CD4-positive, alpha-beta T cell treated with Interferon alpha-2 for 1 hour (primary cell): ENCODE data around the gene STIM2.
"Not testable (repeated sequence)": the region's sequence is repeated elsewhere in the genome, so short reads cannot be mapped to it uniquely, and the experiment has no call there.

ENCODE experiments used
- DNase-seq, 2 donors: peaks; one replicate each; pipeline ENCODE4 v3.0.0-alpha.2; 2020 to 2022

Gene STIM2

GRCh38 chr4:27005905-27006590 lies 145.4 kb downstream of the STIM2 start:
- DNase-seq, result no peak

DNA sequence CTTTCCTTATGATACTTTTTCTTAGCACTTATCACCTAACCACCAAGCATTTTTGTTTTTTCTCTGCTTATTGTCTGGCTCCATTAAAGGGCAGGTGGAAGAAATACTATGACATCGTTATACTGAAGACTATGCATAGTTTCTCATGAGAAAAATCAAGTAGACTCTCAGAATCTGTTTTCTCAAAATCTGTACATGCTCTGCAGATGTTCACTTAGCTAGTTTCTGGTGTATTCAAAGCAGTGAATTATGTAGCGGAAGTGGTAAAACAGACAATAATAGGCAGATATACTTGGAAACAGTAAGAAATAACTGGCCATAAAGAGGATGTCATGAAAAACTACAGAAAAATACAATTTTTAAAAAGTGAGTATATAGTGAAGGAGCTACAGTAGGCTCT lies 146.0 kb downstream of the STIM2 start:
- DNase-seq, result no peak

DNA sequence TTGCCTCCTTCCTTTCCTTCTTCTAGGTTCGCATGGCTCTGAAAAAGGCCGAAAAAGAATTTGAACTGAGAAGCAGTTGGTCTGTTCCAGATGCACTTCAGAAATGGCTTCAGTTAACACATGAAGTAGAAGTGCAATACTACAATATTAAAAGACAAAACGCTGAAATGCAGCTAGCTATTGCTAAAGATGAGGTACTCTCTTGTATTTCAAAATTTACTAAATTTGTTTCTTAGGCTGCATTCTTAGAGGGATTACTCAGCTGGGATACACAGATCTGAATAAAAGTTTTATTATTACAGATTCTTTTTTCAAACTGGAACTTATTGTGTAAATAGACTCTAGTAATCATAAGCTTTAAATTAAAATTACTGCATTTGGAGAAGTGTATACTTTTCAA lies 146.9 kb downstream of the STIM2 start:
- no peak for DNase-seq

DNA sequence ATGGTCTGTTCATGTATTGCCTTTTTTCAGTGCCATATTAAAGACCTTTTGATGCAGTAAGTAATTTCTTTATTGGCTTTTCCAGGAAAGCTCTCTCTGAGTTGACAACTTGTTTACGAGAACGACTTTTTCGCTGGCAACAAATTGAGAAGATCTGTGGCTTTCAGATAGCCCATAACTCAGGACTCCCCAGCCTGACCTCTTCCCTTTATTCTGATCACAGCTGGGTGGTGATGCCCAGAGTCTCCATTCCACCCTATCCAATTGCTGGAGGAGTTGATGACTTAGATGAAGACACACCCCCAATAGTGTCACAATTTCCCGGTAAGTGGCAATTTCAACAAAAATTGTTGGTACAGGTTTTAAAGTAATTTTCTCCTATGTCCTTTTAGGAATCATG lies 148.0 kb downstream of the STIM2 start:
- no peak for DNase-seq

DNA sequence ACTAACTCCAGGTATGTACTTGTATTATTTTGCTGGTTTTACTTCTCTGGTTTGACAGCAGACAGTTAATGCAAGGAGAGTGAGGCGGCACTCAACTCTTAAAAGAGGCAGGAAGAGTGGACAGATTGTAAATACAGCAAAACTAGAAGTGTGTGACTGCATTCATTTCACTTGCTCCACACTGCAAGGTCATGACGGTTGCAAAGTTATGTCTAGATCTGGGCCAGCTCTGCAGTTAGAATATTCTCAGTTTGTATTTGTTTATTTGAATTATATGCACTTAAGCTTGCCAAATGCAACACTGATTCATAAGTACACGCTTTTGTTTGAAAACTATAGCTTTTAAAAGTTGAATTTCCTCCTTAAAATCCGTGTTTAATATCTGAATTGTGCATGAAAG lies 148.9 kb downstream of the STIM2 start:
- DNase-seq, result no peak

DNA sequence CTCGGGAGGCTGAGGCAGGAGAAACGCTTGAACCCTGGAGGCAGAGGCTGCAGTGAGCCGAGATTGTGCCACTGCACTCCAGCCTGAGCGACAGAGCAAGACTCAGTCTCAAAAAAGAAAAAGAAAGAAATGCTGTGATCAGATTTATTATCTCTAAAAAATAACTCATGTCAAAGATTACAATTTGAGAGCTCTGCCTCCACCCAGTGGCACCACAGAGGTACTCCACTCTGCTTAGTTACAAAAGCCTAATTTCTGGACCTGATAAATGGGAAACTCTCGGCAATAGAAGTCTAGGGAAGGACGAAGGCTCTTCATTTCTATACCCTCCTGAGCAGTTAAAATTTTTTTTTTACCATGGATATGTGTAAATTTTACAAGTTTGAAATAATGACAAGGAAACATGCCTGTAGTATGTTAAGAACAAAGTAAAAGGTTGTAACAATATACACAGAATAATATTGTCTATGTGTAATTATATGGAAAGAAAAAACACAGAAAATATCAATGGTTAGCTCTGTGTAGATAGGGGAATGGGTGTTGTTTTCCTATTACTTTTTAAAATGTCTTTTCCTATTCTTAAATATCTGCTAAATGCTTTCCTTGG lies 149.8 kb downstream of the STIM2 start:
- peak; percentile 48 to 69 for DNase-seq

DNA sequence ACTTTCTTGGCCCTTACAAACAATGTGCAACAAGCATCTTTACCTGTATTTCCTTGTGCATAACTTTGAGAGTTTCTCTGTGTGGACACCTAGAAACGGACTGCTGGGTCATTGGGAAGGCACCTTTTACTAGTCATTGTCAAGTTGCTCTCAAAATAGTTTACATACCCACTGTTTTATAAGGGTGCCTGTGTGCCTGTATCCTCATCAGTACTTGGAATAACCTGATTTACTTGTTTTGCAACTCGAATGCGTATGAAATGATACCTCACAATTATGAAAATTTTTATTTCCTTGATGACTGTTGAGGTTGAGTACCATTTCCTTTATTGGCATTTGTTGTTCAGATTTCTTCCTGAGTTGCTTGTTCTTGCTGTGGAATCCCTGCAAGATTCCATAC lies 150.8 kb downstream of the STIM2 start:
- no peak for DNase-seq

GRCh38 chr4:27013012-27013411 lies 152.4 kb downstream of the STIM2 start:
- no peak for DNase-seq

GRCh38 chr4:27016551-27016950 lies 155.9 kb downstream of the STIM2 start:
- DNase-seq, result no peak

DNA sequence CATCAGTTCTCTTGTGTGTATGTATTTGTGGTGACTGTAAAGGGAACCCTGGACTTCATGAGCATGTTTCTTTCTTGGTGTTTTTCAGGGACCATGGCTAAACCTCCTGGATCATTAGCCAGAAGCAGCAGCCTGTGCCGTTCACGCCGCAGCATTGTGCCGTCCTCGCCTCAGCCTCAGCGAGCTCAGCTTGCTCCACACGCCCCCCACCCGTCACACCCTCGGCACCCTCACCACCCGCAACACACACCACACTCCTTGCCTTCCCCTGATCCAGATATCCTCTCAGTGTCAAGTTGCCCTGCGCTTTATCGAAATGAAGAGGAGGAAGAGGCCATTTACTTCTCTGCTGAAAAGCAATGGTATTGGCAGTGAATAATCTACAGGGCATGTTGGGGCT lies 157.0 kb downstream of the STIM2 start:
- no peak for DNase-seq

DNA sequence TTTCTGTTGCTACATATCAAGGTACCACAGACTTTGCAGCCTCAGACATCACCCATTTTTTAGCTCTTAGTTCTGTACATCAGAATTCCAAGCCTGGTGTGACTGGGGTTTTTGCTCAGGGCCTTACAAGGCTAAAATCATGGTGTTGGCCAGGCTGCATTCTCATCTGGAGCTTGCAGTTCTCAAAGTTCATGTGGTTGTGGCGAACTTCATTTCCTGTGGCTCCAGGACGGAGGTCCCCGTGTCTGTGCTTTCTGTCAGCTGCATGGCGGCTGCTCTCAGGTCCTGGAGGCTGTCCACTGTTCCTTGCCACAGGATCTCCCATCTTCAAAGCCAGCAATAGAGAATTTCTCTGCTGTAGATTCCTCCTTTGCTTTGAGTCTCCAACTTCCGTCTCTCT lies 157.4 kb downstream of the STIM2 start:
- no peak for DNase-seq

GRCh38 chr4:27018910-27019309 lies 158.3 kb downstream of the STIM2 start:
- no peak for DNase-seq

DNA sequence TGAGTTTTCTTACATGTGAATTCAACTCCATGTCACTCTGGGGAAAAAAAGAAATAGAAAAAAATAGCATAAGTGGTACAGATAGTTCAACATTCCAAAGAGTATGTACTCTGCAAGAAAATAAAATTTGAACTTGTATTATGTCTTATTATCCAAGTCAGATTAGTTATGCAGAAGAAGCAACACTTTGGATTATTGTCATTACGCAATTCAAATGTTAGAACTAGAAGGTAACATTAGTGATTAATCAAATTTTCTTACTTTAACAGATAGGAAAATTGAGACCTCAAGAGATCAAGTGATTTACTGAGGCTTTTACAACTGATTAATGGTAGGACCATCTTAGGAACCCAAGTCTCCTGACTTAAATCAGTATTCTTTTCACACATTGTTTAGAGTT lies 159.1 kb downstream of the STIM2 start:
- DNase-seq, result no peak

- DNase-seq, result no peak
Observed at GRCh38 chr4:27020203-27020602, 159.6 kb downstream of the STIM2 start.

GRCh38 chr4:27020603-27021002 lies 160.0 kb downstream of the STIM2 start:
- no peak for DNase-seq

DNA sequence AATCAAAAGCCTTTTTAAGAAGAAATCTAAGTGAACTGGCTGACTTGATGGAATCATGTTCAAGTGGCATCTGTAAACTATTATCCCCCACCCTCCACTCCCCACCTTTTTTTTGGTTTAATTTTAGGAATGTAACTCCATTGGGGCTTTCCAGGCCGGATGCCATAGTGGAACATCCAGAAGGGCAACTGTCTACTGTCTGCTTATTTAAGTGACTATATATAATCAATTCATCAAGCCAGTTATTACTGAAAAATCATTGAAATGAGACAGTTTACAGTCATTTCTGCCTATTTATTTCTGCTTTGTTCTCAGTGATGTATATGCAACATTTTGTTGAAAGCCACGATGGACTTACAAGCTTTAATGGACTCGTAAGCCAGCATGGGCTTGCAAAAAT lies 162.3 kb downstream of the STIM2 start:
- DNase-seq, result no peak

DNA sequence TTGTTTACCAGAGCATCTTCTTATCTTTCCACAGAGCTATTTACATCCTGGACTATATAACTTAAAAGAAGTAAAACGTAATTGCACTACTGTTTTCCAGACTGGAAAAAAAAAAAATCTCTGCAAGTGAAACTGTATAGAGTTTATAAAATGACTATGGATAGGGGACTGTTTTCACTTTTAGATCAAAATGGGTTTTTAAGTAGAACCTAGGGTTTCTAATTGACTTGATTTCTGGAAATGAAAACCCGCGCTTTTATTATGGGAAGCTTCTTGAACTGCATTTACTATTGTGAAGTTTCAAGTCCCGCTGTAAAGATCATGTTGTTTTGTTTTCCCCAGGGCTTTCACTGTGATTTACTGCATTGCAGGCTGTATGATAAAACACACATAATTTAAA lies 162.7 kb downstream of the STIM2 start:
- no peak for DNase-seq

- DNase-seq, result no peak
Observed at GRCh38 chr4:27024805-27025204, 164.2 kb downstream of the STIM2 start.

- DNase-seq, result no peak
Observed at GRCh38 chr4:27027428-27027827, 166.8 kb downstream of the STIM2 start.

- DNase-seq, result not testable (repeated sequence)
Observed at GRCh38 chr4:27035127-27035526, 174.5 kb downstream of the STIM2 start.

GRCh38 chr4:27040356-27040755 lies 179.7 kb downstream of the STIM2 start:
- peak in 1 of 2 donors; percentile 6 for DNase-seq

- no peak for DNase-seq
Observed at GRCh38 chr4:27042411-27042810, 181.8 kb downstream of the STIM2 start.

- DNase-seq, result no peak
Observed at GRCh38 chr4:27043200-27043599, 182.6 kb downstream of the STIM2 start.

- no peak for DNase-seq
Observed at GRCh38 chr4:27046851-27047250, 186.2 kb downstream of the STIM2 start.
